ENCODE results near the gene TMED5.
"Not testable (repeated sequence)": the region's sequence is repeated elsewhere in the genome, so short reads cannot be mapped to it uniquely, and the experiment has no call there.

The TMED5 gene

DNA sequence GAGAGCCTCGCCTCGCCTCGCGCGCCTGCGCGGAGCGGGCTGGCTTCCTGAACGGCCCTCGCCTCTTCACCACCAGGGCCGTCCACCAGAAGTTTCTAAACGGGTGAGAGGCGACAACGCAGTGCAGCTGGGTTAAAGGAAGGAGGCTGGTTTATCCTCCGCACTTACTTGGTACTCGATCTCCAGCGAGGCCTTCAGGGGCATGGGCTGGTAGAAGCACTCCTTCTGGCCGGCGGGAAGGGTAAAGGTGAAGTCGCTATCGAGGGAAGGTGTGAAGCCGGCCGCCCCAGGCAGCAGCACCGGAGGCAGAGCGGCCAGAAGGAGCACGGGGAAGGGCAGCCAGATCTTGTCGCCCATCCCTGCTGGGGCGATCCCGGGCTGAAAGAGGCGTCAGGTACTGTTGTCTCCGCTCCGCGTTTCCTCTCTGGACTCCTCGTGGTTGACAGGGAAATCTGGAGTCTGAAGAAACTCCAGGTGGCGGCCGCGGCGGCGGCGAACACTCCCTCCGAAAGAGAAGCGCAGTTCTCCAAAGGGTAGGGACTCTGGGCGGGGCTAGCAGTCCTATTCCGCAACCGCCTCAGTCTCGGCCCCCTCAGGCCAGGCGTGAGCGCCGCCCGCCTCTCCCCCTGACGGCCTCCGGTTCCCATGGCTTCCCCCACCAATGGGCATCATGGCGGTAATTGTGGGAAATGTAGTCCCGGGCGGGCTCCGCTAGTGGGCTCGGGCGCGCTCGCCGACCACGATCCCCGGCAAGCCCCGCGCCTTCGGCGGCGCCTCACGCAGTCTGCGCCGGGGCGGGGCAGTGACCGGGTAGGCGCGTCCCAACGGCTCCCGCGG lies at the start of gene TMED5:
TSS of gene TMED5 (minus strand) at position 528 of the 837 bp plus-strand sequence. CDS start at position 357, 171 bp downstream.
- DNase-seq, result peak; percentile 98

DNA sequence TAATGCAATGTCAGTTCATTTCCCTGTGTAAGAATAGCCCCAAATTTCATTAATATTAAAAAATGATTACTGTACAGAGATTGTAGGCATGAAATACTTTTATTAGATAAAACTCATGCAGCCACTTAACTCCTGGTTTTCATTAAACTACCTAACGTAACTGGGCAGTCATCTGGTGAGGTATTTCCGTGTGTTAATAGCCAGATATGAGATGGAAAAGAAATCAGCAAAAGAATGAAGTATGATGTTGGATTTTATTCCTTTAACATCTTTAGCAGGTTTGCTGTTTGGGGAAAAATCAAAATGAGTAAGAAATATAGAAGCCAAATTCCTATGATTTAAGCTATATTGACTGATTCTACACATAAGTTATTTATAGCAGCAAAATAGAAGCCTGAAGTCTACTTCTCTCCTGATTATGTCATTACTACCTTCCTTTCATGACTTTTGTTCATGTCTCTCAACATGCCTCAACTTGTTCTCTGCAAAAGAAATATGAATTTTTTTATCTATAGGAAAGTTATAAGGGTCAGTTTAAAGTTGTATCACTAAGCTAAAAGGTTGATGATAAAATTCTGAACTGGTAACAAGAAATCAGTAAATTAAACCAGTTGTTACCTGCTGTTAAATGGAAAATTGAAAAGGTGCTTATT lies 42.9 kb upstream of the TMED5 start:
- peak; percentile 6 for DNase-seq

DNA sequence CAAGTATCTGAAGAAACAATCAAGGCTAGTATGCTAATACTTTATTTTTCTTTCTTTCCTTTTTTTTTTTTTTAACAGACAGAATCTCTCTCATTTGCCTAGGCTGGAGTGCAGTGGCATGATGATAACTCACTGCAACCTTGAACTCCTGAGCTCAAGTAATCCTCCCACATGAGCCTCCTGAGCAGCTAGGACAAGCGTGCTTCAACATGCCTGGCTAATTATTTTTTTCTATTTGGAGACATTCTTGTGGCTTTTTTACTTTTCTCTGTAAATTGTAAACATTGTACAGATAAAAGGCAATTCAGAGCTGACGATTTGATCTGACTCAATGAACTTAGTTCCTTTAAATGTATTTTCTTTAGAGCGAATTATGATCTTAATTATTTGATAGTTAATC lies 41.7 kb upstream of the TMED5 start:
- DNase-seq, result peak; percentile 47

DNA sequence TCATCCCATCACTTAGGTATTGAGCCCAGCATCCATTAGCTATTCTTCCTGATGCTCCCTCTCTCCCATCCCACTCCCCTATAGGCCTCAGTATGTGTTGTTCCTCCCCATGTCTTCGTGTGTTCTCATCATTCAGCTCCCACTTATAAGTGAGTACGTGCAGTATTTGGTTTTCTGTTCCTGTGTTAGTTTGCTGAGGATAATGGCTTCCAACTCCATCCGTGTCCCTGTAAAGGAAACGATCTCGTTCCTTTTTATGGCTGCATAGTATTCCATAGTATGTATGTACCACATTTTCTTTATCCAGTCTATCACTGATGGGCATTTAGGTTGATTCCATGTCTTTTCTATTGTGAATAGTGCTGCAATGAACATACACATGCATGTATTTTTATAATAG lies 40.5 kb upstream of the TMED5 start:
- DNase-seq, result not testable (repeated sequence)

DNA sequence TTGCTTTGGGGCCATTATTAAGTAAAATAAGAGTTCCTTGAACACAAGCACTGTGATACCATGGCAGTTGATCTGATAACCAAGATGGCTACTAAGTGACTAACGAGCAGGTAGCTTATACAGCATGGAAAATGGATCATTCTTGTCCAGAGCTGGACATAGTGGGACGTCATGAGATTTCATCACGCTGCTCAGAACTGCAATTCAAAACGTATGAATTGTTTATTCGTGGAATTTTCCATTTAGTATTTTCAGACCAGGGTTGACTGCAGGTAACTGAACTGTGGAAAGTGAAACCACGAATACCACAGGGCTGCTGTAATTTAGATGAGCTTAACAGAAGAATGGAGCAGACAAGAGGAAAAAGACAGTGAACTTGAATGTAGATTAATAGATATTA lies 39.2 kb upstream of the TMED5 start:
- DNase-seq, result no peak

DNA sequence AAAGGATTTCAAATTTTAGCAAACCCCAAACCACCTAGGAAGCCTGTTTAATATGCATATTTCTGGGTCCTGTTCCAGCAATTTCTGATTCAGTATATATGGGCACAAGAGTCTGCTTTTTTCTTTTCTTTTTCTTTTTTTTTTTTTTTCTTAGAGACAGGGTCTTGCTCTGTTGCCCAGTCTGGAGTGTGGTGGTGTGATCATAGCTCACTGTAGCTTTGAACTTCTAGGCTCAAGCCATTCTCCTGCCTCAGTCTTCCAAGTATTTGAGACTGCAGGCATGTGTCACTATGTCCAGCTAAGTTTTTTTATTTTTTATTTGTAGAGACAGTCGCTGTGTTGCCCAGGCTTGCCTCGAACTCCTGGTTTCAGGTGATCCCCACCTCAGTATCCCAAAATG lies 35.1 kb upstream of the TMED5 start:
- DNase-seq, result no peak

DNA sequence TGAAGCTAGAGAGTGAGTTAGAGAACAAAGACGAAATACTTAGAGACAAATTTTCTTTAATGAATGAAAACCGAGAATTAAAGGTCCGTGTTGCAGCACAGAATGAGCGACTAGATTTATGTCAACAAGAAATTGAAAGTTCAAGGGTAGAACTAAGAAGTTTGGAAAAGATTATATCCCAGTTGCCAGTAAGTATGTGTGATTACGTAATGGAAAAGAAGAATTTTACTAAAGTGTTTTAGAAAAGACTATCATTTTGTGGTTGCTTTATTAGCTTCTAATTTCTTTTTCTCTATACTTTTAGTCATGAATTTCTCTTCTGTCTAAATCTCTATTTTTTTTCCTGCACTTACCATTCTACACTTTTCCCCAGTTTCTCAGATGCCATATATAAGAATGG lies 27.0 kb upstream of the TMED5 start:
- DNase-seq, result no peak

DNA sequence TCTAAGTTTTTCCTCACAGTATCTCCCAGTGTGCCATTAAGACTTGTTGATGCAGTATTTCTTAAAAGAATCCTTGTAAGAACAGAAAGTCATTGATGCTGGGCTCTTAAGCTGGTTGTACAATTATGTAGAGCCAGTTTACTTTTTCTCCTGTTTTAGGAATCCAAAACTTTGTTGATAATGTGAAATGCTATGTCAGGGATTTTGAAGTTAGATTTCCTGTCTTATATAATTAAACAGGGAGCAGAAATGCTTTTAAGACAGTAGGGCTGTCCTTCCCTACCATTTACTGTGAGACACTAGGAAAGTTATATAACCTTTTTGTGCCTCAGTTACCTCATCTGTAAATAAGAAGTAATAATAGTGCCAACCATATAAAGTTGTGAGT lies 26.3 kb upstream of the TMED5 start:
- no peak for DNase-seq

DNA sequence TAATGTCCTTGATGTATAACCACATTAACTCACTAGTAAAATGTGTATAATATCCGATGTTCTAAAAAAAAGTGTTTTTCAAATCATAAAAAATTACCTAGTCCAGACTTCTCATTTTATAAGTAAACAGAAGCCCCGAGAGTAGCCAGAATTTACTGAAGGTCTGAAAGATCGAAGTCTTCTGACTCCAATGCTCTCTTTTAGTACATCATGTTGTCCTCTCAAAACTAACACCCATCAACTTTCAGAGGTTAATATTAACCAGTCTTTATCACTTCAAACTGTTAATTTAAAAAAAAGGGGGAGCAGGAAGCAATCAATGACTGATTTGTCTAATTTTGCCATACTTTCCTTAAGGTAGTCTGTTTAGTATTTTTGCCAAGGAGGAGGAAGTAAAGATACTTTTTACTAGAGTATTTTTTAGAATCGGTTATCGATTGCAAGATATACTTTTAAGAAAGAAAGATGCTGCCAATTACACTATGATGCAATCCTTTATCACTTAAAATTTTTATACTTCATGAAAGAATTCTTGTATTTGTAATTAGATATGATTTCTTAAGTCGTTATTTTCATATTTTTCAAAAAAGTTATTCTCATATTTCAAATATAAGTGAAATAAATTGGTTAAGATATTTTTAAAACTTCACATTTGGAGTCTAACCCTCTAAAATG lies 25.8 kb upstream of the TMED5 start:
- DNase-seq, result no peak

DNA sequence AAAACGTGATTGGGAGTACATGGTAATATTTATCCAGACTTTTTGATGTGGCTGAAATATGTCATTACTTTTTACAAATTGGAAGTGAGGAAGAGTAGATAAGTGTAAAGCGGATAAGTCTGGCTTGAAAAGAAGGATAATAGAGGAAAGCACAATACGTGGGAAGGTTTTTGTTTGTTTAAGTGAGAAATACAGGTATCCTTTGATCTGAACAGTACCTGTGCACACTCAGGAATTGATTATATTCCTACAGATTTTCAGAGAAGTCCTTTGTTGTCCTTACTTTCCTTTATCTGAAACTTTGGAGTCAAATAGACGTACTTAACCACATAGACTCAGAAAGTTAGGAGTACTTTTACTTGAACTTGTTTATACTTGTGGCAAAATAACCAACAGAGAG lies 20.5 kb upstream of the TMED5 start:
- DNase-seq, result no peak

DNA sequence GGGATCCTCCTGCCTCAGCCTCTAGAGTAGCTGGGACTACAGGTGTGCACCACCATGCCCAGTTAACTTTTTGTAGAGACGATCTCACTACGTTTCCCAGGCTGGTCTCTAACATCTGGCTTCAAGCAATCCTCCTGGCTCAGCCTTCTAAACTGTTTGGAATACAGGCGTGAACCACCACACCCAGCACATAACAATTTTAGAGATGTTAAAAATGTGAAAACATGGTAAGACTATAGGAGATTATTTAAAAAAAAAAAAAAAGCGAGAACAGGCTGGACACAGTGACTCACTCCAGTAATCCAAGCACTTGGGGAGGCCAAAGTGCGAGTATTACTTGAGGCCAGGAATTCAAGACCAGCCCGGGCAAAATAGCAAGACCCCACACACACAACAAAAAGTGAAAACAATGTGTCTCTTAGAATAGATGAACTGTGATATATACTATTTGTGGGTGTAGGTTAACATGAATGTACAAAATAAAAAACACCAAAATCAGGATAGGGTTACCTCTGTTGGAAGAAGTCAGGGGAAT lies 19.9 kb upstream of the TMED5 start:
- no peak for DNase-seq

DNA sequence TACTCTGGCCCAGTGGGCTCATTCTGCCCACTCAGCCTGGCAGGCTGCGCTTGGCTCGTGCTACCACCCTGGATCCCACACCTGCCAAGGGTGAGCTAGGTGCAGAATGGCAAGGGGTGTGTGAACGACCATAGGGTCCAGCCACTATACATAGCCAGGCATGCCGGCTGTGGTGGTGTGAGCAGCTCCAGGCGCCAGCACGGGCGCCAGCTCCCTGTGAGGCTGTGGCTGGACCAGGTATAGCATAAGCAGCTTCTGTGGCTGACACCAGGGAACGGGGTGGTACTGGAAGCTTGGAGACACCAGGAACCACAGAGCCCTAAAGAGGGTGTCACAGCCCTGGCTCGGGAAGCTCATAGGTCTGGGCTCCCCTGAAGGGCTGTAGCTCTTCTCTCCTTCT lies 18.9 kb upstream of the TMED5 start:
- DNase-seq, result no peak

DNA sequence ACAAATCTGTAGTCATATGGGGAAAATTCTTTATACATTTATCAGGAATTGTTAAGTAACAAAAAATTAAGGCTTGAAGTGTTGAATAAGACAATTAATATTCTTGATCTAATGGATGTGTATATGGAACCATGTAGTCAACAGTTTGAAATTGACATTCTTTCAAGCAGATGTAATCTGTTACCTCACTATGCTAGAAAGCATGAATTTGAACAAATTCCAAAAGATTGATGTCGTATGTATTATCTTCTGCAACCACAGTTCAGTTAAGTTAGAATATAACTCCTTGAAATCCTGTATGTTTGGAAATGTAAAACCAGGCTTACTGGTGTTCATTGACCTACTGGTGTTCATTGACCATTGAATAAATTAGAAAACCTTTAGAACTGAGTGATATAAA lies 16.4 kb upstream of the TMED5 start:
- DNase-seq, result no peak

DNA sequence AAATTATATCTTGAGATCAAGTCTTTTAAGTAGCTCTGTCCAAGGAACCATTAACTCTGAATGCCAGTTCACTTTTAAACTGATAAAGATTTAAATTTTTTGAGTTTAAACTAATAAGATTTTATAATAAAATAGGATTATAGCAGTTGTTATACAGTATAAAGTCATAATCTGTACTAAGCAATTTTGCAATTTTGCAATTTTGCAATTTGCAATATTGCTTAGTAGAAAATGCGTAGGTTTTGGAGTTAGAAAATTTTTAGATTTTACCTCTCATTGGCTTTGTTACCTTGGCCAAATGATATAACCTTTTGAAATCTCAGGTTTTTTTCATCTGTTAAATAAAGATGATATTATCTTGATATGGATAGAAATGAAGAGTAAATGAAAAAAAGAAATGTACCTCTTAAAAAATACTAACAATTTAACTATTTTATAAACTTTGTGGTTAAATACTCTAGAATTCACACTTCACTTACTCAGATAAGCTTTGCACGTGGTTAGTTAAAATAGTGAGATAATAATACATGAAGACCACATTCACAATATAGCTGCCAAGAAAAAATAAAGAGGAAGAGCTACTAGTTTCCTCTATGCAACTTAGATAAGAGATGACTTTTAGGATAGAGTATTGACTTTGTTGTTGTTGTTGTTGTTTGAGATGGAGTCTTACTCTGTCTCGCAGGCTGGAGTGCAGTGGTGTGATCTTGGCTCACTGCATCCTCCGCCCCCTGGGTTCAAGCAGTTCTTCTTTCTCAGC lies 14.2 kb upstream of the TMED5 start:
- DNase-seq, result no peak

DNA sequence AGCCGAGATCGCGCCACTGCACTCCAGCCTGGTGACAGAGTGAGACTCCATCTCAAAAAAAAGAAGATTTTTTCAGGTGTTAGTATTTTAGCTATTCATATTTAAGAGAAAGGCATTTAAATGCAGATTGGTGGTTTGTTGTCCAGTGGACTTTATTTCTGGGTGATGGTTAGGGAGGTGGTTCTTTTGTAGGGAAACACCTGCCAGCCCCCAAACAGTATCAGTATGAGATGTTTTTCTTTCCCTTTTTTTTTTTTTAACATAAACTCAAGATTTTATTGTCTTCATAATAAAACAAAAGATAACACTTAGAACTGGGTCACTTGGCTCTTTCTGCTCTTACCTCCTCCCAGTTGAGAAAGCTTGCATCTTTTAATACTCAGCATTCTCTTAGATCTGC lies 10.2 kb upstream of the TMED5 start:
- no peak for DNase-seq

DNA sequence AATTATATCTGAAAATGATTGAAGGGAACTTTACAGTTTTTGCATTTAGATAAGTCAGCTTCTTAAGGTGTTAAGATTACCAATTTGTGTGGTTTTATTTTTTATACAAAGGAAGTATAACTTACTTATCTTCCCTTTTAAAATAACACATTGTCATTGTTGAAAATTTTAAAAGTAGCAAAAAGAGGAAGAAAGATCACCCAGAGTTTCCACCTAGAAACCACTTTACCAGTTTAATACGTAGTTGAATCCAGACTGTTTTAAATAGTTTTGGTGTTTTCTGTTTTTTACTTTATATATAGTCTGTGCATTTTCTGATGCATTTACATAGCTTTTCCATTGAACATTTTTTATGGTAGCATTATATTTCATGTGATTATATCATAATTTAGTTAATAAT lies 6.5 kb upstream of the TMED5 start:
- no peak for DNase-seq

DNA sequence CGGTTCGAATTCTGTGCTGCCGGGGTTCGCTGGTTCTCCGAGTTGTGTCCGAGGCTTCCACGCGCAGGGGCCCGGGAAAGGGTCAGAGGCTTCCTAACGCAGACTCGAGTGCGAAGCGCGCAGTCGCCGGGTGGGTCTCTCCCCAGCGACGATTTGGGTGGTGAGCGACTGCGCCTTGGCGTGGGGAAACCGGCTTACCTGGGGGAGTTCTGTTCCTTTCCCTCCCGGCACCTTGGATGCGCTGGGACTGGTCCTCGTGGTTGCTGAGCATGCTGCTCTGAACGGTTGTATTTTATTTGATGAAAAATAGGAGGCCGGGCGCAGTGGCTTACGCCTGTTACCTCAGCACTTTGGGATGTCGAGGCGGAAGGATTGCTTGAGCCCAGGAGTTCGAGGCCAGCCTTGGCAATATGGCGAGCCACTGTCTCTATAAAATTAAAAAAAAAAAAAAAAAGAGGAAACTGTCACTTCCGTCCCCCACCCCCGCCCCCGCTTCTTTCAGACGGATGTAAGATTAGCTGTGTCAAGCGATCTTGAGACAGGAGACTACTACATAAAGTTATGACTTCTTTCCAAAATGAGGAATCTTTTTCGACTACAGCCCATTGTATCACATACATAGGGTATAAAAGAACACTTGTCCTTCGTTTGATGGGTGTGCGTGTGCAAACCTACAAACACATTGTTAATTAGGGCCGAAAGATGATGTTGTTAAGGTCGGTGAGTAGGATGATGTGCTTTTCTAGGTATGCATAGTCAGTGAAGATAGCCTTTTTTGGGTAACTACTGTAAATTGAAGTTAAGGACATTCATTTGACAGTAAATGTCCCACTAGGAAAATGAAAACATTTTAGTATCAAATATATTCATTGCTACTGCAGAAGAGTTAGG lies 755 bp upstream of the TMED5 start, which contains the start of gene CCDC18:
TSS of gene CCDC18 (plus strand) at position 2 of the 891 bp plus-strand sequence. CDS start 2,638 bp downstream, outside the sequence.
- DNase-seq, result peak; percentile 74

DNA sequence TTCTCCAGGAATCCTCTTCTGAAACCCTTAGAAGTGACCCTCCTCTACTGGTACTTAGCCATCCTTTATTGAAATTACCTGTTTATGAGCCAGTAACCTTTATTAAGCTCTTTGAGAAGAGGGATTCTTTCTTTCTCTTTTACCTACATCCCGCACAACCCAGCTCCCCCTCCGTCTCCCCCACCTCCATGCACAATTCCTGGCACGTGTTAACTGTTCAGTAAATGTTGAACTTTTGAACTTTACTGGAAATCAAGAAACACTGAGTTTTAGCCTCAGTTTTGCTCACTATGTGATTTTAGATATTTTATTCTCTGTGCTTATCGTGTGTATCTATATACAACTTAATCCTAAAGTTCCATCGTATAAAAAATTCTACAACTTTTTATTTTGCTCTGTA lies 1.8 kb downstream of the TMED5 start:
- no peak for DNase-seq

DNA sequence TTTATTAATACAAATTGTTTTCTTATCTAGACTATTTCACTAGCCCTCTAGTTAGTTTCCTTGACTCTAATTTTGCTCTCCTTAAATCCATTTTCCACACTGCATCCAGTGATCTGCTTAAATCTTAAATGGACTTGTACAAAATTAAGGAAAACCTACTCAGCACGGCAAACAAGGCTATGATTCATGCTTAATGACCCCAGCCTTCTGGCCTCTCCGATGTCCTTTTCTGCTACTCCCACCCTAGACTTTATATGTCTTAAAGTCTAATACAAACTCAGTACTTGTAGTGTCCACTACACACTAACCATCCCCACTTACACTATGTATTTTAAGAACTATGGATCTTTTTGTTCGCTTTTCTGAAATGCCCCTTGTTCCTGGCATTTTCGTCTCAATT lies 2.2 kb downstream of the TMED5 start:
- DNase-seq, result no peak

DNA sequence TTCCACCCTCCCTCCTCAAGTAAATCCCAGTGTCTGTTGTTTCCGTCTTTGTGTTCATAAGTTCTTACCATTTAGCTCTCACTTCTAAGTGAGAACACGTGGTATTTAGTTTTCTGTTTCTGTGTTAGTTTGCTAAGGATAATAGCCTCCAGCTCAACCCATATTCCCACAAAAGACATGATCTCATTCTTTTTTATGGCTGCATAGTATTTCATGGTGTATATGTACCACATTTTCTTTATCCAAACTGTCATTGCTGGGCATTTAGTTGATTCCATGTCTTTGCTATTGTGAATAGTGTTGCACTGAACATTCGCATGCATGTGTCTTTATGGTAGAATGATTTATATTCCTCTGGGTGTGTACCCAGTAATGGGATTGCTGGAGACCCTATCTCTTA lies 5.6 kb downstream of the TMED5 start:
- DNase-seq, result not testable (repeated sequence)

DNA sequence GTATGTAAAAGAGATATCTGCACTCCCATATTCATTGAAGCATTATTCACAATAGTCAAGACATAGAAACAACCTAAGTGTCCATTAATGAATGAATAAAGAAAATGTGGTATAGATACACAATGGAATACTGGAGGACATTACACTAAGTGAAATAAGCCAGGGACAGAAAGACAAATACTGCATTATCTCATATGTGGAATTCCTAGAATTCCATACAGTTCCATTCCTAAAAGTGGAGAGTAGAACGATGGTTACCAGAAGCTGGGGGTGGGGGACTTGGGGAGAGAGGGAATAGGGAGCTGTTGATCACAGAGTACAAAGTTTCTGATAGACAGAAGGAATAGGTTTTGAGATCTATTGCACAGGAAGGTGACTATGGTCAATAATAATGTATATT lies 7.4 kb downstream of the TMED5 start:
- no peak for DNase-seq

DNA sequence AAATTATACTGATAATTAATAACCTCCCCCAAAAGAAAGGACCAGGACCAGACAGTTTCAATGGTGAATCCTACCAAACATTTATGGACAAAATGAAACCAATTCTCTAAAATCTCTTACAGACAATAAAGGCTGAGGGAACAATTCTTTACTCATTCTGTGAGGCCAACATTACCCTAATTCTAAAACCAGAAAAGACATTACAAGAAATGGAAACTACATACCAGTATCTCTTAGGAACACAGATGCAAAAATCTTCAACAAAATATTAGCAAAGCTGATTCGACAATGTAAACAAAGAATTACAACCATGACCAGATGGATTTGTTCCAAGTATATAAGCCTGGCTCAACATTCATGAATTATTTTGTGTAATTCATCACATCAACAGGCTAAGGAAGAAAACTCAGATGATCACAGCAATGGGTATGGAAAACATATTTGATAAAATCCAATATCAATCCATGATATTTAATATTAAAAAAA lies 8.6 kb downstream of the TMED5 start:
- DNase-seq, result no peak
